ENCODE measurements around the gene CALD1.

DNA sequence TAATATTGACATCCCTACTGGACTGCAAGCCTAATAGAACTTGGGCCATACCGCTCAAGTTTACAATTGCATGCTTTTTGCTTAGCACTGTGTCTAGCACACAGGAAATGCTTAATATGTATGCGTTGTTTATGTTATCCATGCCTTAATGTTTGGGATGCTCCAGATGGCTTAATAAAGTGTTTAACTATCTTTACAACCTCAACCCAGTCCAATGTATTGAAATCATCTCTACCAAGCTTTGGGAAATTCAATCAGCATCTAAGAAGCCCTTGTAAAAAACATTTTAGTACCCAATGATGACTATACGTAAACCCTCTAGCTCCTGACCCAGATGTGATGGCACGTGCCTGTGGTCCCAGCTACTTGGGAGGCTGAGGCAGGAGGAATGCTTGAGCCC, 40.0 kb downstream of the CALD1 start:
- TF ChIP-seq, protein P1, sequence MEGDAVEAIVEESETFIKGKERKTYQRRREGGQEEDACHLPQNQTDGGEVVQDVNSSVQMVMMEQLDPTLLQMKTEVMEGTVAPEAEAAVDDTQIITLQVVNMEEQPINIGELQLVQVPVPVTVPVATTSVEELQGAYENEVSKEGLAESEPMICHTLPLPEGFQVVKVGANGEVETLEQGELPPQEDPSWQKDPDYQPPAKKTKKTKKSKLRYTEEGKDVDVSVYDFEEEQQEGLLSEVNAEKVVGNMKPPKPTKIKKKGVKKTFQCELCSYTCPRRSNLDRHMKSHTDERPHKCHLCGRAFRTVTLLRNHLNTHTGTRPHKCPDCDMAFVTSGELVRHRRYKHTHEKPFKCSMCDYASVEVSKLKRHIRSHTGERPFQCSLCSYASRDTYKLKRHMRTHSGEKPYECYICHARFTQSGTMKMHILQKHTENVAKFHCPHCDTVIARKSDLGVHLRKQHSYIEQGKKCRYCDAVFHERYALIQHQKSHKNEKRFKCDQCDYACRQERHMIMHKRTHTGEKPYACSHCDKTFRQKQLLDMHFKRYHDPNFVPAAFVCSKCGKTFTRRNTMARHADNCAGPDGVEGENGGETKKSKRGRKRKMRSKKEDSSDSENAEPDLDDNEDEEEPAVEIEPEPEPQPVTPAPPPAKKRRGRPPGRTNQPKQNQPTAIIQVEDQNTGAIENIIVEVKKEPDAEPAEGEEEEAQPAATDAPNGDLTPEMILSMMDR (IDR thresholded peaks at IDR 0.05; ENCODE audit: borderline replicate concordance, extremely low read depth, low read length, poor library complexity, severe bottlenecking), result no peak
- no peak for TF ChIP-seq EZH2 (IDR thresholded peaks at IDR 0.05; ENCODE audit: borderline replicate concordance, low read depth, low read length, severe bottlenecking)

Data from DND-41 (cell line).